Mammary microvascular endothelial cell (primary cell): ENCODE data around the gene USPL1. TPM values are rescaled to one million over a fixed set of nuclear protein-coding genes. Genes with fewer than 3 reads are reported as not detected.

ENCODE experiments used
- total RNA-seq: library from RNA; depleted of rRNA; stranded (reverse); fragments of >200 nt; gene quantifications from 2 replicates; pipeline ENCODE4 v1.2.3, GENCODE V29; 2015

Gene USPL1
- total RNA-seq: 13.2 and 13.9 TPM in 2 replicates

DNA sequence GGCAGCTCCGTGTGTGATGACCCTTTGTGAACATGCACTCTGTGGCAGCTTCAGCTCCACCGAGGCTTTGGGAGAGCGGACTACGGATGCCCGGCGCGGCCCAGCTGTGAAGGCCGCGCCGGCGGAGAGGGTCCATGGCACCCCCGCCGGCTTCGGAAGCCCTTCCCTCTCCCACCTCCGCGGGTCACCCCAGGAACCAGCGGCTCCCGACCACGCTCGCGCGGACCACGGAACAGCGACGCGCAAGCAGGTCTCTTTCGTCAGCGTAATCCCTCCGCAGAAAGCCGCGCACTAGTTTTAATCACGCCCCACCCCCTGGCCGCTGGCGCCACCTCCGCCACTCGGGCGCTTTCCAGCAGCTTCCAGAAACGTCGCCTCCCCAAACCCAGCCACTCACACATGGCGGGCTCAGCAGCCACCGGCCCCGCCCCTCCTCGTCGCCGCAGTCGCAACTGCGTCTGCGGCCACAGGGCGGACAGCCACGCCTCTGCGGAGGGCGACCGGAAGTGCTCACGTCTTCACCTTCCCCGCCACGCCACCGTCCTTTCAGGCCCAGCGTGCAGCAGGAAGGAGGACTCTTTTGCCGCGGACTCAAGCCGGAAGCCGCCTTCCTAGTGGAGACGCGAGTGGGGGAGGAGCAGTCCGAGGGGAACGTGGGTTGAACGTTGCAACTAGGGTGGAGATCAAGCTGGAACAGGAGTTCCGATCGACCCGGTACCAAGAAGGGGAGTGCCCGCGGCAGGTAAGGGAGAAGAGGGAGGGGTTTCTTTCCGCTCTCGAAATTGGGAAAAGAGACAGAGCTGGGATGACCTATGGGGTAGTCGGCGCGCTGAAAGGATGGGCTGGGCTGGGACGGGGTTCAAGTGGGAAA, at the start of gene USPL1:
TSS of gene USPL1 (plus strand) at position 606 of the 871 bp plus-strand sequence. CDS start 3,221 bp downstream, outside the sequence.

Other genes with a start within 250 kb of the USPL1 start
- gene UBE2L5, start 195.4 kb upstream of the USPL1 start, total RNA-seq: 0.73 TPM in 1 of 2 replicates, not detected in the other
- 616 and 704 TPM in 2 replicates for gene HMGB1, start 152.0 kb upstream of the USPL1 start, total RNA-seq
- 2.6 TPM in 1 of 2 replicates, not detected in the other for gene ALOX5AP, start 117.6 kb downstream of the USPL1 start, total RNA-seq